Measurements from ENCODE around the gene SDE2. TPM values are rescaled to one million over a fixed set of nuclear protein-coding genes. Genes with fewer than 3 reads are reported as not detected.
"Not testable (repeated sequence)": the region's sequence is repeated elsewhere in the genome, so short reads cannot be mapped to it uniquely, and the experiment has no call there.

Gene SDE2
- total and polyA plus RNA-seq, 8 donors = 15.8 to 22.6 (median 21.0) TPM

DNA sequence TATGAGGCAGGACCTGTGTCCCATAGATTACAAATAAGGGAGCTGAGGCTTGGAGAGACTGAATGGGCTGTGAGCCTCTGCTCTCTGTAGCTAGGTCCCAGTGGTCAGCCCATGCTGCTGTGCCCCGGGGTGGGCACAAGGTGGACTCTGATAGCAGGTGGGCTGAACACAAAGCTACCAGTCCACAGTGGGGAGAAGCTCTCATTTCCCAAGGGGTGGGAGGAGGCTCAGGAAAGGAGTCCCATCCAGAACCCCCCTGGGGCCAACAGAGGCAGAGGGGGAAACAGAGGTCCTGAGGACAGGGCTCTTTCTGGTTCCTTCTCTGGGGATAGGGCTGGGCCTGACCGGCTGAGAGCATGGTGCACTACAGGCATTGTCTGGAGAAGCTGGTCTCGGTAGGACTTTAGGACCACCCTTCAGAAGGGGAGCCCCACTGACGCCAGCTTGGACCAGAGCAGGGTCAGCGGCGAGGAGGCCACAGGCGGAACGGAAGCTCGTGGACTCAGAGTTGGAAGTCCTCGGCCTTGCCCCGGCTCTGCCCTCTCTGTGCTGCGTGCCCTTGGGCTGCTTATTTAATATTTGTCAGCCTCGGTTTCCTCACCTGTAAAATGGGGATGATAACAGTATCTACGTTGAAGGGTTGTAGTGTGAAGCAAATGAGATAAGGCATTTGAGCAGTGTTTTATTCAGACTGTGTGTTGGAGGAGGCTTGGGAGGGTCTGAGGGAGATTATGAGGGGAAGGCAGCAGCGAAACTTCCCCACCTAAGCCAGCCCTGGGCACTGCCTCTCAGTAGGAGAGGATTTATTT is 26.6 kb downstream of the SDE2 start:
- DNase-seq = no peak
- Histone ChIP-seq H3K4me3 (no peak overlapping the region), H3K27me3 (no peaks in the 10 kb centered on the region), H3K9me3 (no peaks in the 10 kb centered on the region), H3K36me3 (peaks cover 0 to 6% of the 10 kb centered on the region in 2 donors), H3K4me1 (no peaks in the 10 kb centered on the region), H3K27ac (no peak overlapping the region)
- intact Hi-C loops (cut with DNase I) = loop anchor here in 1 of 2 donors (10.0 kb wide), 1 partner anchor 648 kb away; no protein-coding TSS in a partner anchor
- TF ChIP-seq, protein P1, sequence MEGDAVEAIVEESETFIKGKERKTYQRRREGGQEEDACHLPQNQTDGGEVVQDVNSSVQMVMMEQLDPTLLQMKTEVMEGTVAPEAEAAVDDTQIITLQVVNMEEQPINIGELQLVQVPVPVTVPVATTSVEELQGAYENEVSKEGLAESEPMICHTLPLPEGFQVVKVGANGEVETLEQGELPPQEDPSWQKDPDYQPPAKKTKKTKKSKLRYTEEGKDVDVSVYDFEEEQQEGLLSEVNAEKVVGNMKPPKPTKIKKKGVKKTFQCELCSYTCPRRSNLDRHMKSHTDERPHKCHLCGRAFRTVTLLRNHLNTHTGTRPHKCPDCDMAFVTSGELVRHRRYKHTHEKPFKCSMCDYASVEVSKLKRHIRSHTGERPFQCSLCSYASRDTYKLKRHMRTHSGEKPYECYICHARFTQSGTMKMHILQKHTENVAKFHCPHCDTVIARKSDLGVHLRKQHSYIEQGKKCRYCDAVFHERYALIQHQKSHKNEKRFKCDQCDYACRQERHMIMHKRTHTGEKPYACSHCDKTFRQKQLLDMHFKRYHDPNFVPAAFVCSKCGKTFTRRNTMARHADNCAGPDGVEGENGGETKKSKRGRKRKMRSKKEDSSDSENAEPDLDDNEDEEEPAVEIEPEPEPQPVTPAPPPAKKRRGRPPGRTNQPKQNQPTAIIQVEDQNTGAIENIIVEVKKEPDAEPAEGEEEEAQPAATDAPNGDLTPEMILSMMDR (IDR thresholded peaks at IDR 0.05) = no peak
- no peak for ATAC-seq

DNA sequence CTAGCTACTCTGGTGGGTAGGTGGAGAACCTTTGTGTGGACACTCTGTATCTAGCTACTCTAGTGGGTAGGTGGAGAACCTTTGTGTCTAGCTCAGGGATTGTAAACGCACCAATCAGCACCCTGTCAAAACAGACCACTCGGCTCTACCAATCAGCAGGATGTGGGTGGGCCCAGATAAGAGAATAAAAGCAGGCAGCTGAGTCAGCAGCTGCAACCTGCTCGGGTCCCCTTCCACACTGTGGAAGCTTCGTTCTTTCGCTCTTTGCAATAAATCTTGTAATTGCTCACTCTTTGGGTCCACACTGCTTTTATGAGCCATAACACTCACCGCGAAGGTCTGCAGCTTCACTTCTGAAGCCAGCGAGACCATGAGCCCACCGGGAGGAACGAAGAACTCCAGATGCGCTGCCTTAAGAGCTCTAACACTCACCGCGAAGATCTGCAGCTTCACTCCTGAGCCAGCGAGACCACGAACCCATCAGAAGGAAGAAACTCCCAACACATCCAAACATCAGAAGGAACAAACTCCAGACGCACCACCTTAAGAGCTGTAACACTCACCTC is 28.5 kb downstream of the SDE2 start:
- H3K27me3 ChIP-seq, DNase-seq, ATAC-seq: not testable (repeated sequence)

DNA sequence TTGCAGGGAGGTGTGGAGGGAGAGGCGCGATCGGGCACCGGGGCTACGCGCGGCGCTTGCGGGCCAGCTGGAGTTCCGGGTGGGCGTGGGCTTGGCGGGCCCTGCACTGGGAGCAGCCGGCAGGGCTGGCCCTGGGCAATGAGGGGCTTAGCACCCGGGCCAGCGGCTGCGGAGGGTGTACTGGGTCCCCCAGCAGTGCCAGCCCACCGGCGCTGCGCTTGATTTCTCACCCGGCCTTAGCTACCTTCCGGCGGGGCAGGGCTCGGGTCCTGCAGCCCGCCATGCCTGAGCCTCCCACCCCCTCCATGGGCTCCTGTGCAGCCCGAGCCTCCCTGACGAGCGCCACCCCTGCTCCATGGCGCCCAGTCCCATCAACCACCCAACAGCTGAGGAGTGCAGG is 29.4 kb downstream of the SDE2 start:
- not testable (repeated sequence) for ATAC-seq, H3K4me1 ChIP-seq, H3K9me3 ChIP-seq, H3K4me3 ChIP-seq, H3K27me3 ChIP-seq, H3K27ac ChIP-seq, H3K36me3 ChIP-seq, DNase-seq
- intact Hi-C loops (cut with DNase I) = loop anchor here in 1 of 2 donors (10.0 kb wide), 1 partner anchor 645 kb away; no protein-coding TSS in a partner anchor

More for the DNA sequence above, 28.5 kb downstream of the SDE2 start:
- not testable (repeated sequence) for H3K4me1 ChIP-seq, H3K4me3 ChIP-seq, H3K36me3 ChIP-seq, H3K9me3 ChIP-seq, H3K27ac ChIP-seq
- intact Hi-C loops (cut with DNase I) = loop anchor here in 1 of 2 donors (10.0 kb wide), 1 partner anchor 646 kb away; no protein-coding TSS in a partner anchor

DNA sequence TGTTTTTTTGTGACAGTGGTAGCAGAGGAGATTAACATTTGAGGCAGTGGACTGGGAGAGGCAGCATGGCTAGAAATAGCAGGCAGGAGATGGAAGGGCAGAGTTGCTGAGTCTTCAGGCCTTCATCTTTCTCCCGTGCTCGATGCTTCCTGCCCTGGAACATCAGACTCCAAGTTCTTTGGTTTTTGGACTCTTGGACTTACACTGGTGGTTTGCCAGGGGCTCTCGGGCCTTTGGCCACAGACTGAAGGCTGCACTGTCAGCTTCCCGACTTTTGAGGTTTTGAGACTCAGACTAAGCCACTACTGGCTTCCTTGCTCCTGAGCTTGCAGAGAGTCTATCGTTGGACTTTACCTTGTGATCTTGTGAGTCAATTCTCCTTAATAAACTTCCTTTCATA is 33.9 kb downstream of the SDE2 start:
- Histone ChIP-seq H3K4me1 (no peaks in the 10 kb centered on the region), H3K4me3 (no peak overlapping the region), H3K27ac (no peak overlapping the region), H3K27me3 (no peaks in the 10 kb centered on the region), H3K9me3 (no peaks in the 10 kb centered on the region), H3K36me3 (no peaks in the 10 kb centered on the region)
- TF ChIP-seq, protein P1 (IDR thresholded peaks at IDR 0.05) = no peak
- intact Hi-C loops (cut with DNase I) = no loop called here
- ATAC-seq (no peak), DNase-seq (no peak)

DNA sequence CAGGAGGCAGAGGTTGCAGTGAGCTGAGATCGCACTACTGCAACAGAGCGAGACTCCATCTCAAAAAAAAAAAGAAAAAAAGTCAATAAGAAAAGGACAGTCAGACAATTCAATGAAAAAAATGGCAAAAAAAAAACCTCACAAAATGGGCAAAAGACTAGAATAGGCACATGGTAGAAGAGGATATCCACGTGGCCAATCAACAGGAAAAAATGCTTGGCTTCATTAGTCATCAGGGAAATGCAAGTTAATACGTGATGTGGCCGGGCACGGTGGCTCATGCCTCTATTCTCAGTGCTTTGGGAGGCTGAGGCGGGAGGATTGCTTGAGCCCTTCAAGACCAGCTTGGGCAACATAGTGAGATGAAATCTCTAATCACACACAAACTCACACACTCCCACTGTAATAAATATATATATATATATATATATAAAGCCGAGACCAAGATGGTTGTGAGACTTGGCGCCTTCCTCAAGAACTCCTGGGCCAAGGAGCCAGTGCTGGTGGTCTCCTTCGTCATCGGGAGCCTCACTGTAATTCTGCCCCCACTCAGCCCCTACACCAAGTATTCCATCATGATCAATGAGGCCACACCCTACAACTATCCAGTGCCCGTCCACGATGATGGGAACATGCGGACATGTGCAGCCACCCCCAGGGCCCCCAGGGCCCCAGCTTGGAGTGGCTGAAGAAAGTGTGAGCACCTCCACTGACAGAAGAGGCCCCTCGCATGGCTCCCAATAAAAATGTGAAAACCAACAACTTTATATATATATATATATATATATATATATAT is 35.2 kb downstream of the SDE2 start:
- no peaks in the 10 kb centered on the region for H3K27me3 ChIP-seq
- ATAC-seq (no peak), DNase-seq (no peak)
- H3K4me1 ChIP-seq = no peaks in the 10 kb centered on the region
- H3K9me3 ChIP-seq = no peaks in the 10 kb centered on the region
- H3K4me3 ChIP-seq = no peak overlapping the region
- TF ChIP-seq, protein P1 (IDR thresholded peaks at IDR 0.05) = no peak
- intact Hi-C loops (cut with DNase I) = no loop called here
- H3K36me3 ChIP-seq = no peaks in the 10 kb centered on the region
- H3K27ac ChIP-seq = no peak overlapping the region

All from left lung (tissue), 10 donors.